LNCaP clone FGC (cell line): ENCODE measurements around the gene SLC6A13.
"Not testable (repeated sequence)": the region's sequence is repeated elsewhere in the genome, so short reads cannot be mapped to it uniquely, and the experiment has no call there.

Experiments used
- DNase-seq: peaks from one replicate; pipeline ENCODE4 v3.0.0-alpha.2; 2011; ENCODE audit warnings: low read depth
- H3K4me3 ChIP-seq: 2 replicates; pipeline ENCODE4 v1.5.1; 2011; ENCODE audit warnings: mild to moderate bottlenecking, low read depth, low read length, control low read depth
- TF ChIP-seq, protein P1 (sequence below): IDR thresholded peaks from 2 replicates; pipeline ENCODE4 v1.5.1; 2012; ENCODE audit warnings: mild to moderate bottlenecking; ENCODE audit not compliant: control insufficient read depth, insufficient read depth; ENCODE audit errors: extremely low read depth

SLC6A13 gene

DNA sequence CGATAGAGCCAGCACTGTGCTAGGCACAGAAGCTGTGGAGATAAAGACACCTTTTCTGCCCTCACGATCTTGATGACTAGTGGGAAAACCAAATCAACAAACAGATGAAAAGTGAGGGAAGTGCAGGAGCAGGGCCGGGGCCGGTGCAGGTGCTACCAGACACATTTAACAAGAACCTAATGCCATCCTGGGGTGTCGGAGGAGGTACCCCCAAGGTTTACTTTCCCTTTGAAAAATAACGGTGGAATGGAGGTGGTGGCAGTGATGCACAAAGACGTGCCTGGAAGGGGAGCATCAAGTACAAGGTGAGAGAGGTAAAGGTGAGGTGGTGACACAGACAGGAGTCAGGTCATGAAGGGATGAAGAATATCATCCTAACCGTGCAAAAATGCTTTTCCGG is 22.1 kb downstream of the SLC6A13 start:
- TF ChIP-seq, protein P1, sequence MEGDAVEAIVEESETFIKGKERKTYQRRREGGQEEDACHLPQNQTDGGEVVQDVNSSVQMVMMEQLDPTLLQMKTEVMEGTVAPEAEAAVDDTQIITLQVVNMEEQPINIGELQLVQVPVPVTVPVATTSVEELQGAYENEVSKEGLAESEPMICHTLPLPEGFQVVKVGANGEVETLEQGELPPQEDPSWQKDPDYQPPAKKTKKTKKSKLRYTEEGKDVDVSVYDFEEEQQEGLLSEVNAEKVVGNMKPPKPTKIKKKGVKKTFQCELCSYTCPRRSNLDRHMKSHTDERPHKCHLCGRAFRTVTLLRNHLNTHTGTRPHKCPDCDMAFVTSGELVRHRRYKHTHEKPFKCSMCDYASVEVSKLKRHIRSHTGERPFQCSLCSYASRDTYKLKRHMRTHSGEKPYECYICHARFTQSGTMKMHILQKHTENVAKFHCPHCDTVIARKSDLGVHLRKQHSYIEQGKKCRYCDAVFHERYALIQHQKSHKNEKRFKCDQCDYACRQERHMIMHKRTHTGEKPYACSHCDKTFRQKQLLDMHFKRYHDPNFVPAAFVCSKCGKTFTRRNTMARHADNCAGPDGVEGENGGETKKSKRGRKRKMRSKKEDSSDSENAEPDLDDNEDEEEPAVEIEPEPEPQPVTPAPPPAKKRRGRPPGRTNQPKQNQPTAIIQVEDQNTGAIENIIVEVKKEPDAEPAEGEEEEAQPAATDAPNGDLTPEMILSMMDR, result no peak
- no peak overlapping the region for H3K4me3 ChIP-seq
- DNase-seq, result no peak

GRCh38 chr12:238736-239398 is 23.8 kb downstream of the SLC6A13 start:
- TF ChIP-seq, protein P1, result no peak
- no peak for DNase-seq

GRCh38 chr12:238116-238515 is 24.5 kb downstream of the SLC6A13 start:
- DNase-seq, result no peak
- TF ChIP-seq, protein P1, result no peak
- H3K4me3 ChIP-seq, result no peak overlapping the region

More at GRCh38 chr12:238736-239398, 23.8 kb downstream of the SLC6A13 start:
- H3K4me3 ChIP-seq, result no peak overlapping the region

- H3K4me3 ChIP-seq, result no peak overlapping the region
- TF ChIP-seq, protein P1, result no peak
- no peak for DNase-seq
Observed at GRCh38 chr12:237026-237815, 25.4 kb downstream of the SLC6A13 start.

- no peak for DNase-seq
- H3K4me3 ChIP-seq, result no peak overlapping the region
- TF ChIP-seq, protein P1, result no peak
Observed at GRCh38 chr12:236445-236844, 26.2 kb downstream of the SLC6A13 start.

GRCh38 chr12:235967-236366 is 26.7 kb downstream of the SLC6A13 start:
- not testable (repeated sequence) for H3K4me3 ChIP-seq, DNase-seq

DNA sequence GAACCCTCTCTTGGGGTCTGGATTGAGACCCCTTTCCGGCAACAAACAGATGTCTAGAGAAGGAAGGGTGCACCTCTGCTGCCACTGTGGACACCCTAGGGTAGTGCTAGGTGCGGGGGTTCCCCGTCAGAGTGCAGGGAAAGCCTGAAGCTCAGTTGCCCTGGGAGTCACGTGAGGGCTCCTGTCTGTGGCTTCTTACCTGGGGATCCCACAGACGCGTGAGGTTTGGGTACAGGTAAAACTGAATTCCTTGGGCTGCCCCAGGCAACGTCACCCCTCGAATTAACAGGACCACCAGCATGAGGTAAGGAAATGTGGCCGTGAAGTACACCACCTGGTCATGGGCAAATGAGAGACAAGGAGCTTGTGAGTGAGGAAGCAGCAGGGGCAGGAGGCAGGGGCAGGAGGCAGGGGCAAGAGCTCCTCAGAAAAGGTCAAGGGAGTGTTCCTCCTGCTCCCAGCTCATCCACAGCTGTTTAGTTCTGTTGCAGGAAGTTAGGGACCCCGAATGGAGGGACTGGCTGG is 27.7 kb downstream of the SLC6A13 start:
- no peak for DNase-seq
- TF ChIP-seq, protein P1, result no peak
- no peak overlapping the region for H3K4me3 ChIP-seq
